IPS DF 4.7 (cell line): ENCODE results near the gene TFPI.
"Not testable (repeated sequence)": the region's sequence is repeated elsewhere in the genome, so short reads cannot be mapped to it uniquely, and the experiment has no call there.

Experiments used
- DNase-seq: peaks from one replicate; pipeline ENCODE4 v3.0.0-alpha.2; 2013; ENCODE audit warnings: low spot score; ENCODE audit errors: extremely low read depth

TFPI gene

DNA sequence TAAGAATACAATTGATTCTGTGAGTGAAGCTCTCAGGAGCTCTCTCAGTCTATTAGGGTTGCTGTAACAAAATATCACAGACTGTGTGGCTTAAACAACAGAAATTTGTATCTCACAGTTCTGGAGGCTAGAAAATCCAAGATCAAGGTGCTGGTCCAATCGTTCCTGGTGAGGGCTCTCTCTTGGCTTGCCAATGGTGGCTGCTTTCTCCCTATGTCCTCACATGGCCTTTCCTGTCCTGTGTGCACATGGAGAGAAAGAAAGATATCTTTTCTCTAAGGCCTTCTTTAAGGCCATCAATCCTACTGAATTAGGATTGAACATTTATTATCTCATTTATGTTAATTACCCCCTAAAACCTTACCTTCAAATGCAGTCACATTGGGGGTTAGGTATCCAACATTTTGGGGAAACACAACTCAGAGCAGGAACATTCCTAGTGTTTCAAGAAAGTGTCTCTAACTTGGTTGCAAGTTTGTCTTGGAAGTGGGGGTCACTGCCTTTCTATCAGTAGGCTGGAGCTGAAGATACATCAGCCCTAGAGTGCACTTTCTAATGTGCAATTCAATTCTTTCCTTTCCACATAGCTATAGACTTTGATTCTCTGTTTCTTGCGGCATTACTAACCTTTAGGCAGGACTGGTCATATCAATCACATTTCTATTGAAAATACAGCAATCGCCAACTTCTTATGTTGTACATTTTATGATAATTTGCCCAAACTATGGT lies 24.8 kb downstream of the TFPI start:
- DNase-seq, result no peak

GRCh38 chr2:187528042-187528441 lies 26.2 kb downstream of the TFPI start:
- DNase-seq, result no peak

DNA sequence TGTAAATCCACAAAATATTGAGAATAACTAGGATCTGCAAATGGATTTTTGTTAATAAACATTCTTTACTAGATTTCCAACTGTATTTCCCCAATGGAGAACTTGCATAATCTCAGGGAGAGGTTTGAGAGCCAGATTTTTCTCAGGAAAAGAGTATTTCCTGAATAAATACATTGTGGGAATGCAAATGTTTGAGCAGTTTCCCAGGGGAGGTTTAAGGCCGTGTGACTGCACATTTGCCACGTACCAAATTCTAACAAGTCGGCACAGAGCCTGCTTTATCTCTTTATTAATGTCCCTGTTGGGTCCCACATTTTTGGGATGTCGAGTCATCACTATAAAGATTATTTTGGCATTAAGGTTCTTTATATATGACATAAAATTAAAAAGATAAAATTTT lies 27.0 kb downstream of the TFPI start:
- DNase-seq, result no peak

DNA sequence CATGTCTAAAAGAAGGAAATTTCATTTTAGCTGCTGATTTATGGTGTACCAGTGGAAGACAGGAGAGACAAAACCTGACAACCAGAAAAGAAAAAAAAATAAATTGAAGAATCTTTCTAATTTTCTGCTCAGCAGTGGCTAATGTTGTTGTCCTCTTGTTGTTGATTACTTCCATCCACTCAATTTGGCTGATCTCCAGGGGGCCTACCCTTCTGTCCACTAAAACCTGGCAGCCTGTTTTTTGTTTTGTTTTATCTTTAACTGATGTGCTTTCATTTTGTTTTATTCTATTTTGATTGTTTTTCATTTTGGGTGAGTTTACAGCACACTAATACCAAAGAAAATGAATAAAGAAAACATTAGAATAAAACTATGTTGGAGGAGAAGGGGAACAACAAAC lies 27.4 kb downstream of the TFPI start:
- no peak for DNase-seq

DNA sequence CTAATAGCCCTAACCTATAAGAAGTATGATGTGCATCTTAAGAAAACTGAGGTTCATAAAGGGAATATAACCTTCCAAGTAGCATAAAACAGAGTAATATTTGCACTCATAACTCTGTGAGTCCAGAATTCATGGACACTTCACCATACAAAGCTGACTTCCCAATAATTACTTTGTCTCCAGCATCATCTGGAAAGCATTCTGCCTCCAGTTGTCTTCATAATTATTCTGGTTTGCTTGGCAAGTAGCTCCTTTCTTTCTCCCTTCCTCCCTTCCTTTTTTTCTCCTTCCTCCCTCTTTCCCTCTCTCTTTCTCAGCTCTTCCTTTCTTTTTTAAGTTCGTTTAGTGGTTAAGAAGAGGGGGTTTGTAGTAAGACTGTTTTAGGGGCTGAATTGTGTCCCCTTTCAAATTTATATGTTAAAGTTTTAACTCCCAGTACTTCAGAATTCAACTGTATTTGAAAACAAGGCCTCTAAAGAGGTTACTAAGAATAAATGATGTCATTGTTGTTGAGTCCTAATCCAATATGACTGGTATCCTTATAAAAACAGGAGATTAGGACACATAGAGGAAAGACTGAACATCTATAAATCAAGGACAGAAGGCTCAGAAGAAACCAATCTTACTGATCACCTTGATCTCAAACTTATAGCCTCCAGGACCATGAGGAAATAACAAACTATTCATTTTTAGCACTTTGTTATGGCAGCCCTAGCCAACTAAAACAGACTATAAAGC lies 28.9 kb downstream of the TFPI start:
- DNase-seq, result no peak

DNA sequence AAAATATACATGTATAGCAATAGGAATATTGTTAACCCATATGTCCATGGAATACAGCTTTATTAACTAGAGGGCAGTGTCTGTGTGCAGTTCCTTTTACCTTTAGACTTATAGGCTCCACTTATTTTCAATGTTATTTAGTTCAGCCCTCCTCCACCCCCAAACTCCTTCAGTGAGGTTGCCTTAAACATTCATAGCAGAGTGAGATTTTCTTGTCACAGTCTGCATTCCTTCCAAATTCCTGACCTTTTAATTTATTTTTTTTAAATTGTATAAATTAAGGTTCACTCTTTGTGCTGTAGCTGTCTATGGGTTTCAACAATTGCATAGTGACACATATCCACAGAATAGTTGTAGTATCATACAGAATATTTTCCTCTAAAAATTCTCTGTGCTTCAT lies 30.9 kb downstream of the TFPI start:
- DNase-seq, result no peak

GRCh38 chr2:187520121-187520624 lies 34.1 kb downstream of the TFPI start:
- DNase-seq, result no peak

GRCh38 chr2:187519419-187520120 lies 34.7 kb downstream of the TFPI start:
- no peak for DNase-seq

DNA sequence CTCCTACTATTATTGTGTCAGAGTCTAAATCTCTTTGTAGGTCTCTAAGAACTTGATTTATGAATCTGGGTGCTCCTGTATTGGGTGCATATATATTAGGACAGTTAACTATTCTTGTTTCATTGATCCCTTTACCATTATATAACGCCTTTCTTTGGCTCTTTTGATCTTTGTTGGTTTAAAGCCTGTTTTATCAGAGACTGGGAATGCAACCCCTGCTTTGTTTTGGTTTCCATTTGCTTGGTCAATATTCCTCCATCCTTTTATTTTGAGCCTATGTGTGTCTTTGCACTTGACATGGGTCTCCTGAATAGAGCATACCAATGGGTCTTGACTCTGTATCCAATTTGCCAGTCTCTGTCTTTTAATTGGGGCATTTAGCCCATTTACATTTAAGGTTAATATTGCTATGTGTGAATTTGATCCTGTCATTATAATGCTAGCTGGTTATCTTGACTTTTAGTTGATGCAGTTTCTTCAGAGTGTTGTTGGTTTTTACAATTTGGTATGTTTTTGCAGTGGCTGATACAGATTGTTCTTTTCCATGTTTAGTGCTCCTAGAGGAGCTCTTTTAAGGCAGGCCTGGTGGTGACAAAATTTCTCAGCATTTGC lies 36.4 kb downstream of the TFPI start:
- DNase-seq, result not testable (repeated sequence)

DNA sequence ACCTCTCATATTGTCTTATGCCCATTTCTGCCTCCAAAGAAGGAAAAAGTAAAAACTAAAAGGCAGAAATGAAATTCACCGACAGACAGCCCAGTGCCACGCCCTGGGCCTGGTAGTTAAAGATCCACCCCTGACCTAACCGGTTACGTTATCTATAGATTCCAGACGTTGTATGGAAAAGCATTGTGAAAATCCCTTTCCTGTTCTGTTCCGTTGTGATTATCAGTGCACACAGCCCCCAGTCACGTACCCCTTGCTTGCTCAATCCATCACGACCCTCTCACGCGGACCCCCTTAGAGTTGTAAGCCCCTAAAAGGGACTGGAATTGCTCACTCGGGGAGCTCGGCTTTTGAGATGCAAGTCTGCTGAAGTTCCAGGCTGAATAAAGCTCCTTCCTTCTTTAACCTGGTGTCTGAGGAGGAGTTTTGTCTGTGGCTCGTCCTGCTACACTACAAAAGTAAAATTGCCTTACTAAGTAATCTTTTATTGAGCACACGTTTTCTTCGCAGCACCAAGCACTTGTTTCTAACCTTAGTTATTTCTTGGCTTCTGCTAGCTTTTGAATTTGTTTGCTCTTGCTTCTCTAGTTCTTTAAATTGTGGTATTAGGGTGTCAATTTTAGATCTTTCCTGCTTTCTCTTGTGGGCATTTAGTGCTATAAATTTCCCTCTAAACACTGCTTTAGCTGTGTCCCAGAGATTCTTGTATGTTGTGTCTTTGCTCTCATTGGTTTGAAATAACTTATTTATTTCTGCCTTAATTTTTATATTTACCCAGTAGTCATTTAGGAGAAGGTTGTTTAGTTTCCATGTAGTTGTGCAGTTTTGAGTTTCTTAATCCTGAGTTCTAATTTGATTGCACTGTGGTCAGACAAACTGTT lies 37.4 kb downstream of the TFPI start:
- not testable (repeated sequence) for DNase-seq

DNA sequence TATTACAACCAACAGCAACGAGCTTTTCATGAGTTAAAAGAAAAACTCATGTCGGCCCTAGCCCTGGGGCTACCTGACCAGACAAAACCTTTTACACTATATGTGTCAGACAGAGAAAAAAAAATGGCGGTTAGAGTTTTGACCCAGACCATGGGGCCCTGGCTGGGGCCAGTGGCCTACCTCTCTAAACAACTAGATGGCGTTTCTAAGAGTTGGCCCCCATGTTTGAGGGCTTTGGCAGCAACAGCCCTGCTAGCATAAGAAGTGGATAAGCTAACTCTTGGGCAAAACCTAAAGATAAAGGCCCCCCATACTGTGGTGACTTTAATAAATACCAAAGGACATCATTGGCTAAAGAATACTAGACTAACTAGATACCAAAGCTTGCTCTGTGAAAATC lies 39.3 kb downstream of the TFPI start:
- no peak for DNase-seq

DNA sequence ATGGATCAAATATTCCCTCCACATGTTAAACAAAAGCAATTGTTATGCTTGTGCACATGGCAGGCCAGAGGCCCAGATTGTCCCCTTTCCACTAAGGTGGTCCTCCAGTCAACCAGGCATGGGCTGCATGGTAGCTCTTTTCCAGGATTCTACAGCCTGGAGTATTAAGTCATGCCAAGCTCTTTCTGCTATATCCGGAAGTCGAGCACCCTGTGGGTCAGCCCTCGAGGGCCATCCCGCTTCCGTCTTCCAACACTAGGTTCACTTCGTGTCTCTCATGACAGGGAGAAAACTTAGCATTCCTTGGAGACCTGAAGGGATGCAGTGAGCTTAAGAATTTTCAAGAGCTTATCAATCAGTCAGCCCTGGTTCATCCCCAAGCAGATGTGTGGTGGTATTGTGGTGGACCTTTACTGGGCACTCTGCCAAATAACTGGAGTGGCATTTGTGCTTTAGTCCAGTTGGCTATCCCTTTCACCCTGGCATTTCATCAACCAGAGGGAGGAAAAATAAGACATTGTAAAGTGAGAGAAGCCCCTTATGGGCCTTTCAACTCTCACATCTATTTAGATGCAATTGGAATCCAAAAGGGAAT lies 39.9 kb downstream of the TFPI start:
- not testable (repeated sequence) for DNase-seq

DNA sequence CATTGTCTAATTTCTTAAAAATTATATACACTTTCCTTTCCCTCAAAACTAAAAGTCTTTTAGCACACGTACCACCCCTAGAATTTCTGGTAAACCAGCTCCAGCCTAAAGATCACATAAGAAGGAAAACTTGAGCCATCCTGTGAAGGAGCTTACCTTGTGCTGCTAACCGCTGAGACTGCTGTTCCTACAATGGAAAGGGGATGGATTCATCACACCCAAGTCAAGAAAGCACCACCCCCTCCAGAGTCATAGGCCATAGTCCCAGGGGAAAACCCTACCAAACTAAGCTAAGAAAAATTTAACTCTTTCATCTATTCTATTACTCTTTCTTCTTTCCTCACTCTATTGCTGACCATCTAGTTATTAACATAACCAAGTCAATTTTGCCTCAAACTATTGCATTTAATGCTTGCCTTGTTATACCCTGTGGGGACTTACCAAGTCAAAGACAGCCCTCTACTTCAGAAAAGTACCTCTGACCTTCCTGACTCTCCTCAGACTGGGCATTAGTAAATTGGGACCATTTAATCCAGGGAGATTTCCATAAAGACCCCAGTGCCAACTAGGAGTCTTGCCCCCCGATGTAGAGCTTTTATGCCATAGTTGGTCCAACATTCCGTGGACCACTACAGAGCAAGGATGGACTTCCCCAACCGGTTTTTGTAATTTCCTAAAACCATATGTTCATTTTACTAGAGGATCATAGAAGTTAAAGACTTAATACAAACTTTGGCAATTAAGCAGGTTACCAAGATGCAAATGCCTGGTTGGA lies 40.6 kb downstream of the TFPI start:
- not testable (repeated sequence) for DNase-seq

DNA sequence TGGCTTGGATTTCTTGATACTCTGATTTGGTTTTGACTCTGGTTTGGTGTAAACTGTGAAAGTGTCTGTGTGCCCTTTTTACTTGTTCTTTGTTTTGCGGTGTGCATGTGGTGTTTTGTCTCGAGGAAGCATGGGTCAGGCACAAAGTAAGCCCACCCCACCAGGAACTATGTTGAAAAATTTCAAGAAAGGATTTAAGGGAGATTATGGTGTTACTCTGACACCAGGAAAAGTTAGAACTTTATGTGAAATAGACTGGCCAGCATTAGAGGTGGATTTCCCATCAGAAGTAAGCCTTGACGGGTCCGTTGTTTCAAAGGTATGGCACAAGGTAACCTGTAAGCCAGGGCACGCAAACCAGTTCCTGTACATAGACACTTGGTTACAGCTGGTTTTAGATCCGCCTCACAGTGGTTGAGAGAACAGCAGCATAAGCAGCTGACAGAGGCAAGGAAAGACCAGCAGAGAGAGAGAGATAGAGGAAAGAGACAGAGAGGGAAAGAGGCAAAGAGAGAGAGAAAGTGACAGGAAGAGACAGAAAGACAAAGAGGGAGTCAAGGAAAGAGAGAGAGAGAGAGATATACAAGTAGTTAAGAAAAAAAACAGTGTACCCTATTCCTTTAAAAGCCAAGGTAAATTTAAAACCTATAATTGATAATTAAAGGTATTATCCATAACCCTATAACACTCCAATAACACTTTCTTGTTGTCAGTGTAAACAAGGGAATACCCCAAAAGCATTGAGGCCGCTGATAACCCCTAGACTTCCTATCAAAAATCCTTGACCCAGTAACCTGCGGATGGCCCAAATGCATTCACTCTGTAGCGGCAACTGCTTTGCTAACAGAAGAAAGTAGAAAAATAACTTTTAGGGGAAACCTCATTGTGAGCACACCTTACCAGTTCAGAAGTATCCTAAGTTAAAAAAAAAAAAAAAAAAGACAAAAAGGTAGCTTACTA lies 42.6 kb downstream of the TFPI start:
- DNase-seq, result no peak

- peak; percentile 53 for DNase-seq
Observed at GRCh38 chr2:187510419-187511355, 43.5 kb downstream of the TFPI start.

- no peak for DNase-seq
Observed at GRCh38 chr2:187509667-187510417, 44.4 kb downstream of the TFPI start.

- no peak for DNase-seq
Observed at GRCh38 chr2:187506416-187506815, 47.8 kb downstream of the TFPI start.
